Activated effector memory CD4-positive, alpha-beta T cell treated with anti-CD3 and anti-CD28 coated beads, Interleukin-2, amount 50 U/mL, for 16 hours (primary cell): ENCODE measurements around the gene BSX.

Experiments
- DNase-seq: peaks from one replicate; pipeline ENCODE4 v3.0.0-alpha.2; 2020

Gene BSX

DNA sequence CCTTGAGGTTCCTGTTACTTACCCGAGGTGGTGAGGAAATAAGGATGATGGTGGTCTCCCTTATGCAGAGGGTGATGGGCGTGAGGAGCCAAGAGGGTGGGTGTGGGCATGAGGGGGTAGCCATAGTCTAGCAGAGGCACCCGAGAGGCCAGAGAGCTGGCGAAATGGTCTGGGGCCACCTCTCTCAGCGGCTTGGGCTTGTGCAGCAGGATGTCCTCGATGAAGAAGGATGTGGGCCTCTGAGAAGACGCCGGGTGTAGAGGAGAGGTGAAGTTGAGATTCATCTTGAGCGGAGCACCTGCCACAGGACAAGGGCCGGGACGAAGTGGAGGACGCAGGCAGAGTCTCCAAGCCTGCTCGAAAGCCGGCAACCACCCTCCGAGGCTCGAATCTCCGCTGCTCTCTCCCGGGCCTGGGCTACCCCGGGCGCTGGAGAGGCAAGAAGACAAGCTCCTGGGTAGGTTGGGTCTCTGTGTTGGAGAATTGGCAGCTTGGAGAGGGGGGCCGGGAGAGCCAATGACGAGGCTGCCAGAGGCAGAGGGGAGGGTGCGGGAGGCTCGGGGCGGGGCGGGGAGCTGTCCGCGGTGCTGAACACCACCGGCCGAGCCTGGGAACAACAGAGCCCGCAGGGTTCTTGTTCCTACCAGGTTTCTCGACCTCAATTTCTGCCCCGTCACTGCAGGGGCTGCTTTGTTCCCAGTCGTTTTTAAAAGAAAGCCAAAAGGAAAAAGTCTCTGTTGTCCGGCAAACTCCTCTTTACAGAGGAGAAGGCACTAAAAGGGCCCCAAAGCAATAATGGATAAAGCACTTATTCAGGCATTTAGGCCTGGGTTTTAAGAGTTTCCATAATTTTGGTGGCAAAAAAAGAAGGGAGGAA lies at the start of gene BSX:
Gene BSX, minus strand, starts transcription at position 447 of the 877 bp plus-strand sequence. Its CDS starts 163 bp downstream, at position 284.
- peak; percentile 77 for DNase-seq

- DNase-seq, result no peak
Measured at GRCh38 chr11:123030517-123030916, 48.9 kb upstream of the BSX start.

- DNase-seq, result no peak
Measured at GRCh38 chr11:123020968-123021367, 39.3 kb upstream of the BSX start.

GRCh38 chr11:123018702-123019101 lies 37.1 kb upstream of the BSX start:
- DNase-seq, result no peak

GRCh38 chr11:123011510-123011909 lies 29.9 kb upstream of the BSX start:
- no peak for DNase-seq

DNA sequence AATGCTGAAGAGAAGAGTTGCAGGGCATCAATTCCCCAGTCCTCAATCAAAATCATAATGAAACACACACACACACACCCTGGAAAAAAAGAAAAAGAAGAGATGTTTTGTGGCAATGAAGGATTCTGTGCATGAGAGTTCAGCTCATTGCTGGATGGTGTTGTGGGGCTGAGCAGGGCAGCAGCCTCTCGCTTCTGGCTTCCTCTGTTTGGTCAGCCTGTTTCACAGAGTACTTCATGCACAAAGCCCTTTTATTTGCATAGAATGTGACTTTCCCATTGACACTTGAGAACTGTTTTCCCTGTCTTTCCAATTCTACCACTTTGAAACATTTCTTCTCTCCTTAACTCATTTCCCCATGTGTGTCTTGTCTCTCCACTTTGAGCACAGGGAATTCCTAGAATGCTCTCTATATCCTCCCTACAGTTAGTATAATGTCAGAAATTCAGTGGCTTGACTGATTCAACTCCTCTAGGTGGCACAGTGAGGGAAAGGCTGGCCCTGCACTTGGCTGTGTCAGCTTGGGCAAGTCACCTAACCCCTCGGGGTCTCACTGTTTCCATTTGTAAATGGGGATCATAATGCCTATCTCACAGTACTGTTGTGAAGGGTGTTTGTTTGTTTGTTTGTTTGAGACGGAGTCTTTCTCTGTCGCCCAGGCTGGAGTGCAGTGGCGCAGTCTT lies 25.4 kb upstream of the BSX start:
- DNase-seq, result no peak

GRCh38 chr11:123000721-123001120 lies 19.1 kb upstream of the BSX start:
- no peak for DNase-seq

GRCh38 chr11:122998727-122999366 lies 17.2 kb upstream of the BSX start:
- no peak for DNase-seq

DNA sequence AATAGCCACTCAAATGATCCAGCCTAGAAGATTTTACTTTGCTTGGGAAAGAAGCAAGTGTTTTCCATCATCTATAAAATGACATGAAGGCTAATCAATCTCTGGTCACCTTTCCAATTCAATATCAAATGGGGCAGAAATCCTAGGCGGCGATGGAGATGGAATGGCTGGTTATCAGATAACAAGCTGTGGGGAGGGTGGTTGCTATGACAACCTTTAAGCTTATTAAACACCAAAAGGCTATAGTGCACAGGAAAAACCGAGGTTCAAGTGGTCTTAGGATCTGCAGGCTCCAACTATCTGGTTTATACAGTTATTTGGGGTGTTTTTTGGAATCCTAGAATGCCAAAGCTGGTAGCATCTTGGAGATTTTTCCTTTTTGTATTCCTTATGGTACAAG lies 13.9 kb upstream of the BSX start:
- DNase-seq, result no peak

DNA sequence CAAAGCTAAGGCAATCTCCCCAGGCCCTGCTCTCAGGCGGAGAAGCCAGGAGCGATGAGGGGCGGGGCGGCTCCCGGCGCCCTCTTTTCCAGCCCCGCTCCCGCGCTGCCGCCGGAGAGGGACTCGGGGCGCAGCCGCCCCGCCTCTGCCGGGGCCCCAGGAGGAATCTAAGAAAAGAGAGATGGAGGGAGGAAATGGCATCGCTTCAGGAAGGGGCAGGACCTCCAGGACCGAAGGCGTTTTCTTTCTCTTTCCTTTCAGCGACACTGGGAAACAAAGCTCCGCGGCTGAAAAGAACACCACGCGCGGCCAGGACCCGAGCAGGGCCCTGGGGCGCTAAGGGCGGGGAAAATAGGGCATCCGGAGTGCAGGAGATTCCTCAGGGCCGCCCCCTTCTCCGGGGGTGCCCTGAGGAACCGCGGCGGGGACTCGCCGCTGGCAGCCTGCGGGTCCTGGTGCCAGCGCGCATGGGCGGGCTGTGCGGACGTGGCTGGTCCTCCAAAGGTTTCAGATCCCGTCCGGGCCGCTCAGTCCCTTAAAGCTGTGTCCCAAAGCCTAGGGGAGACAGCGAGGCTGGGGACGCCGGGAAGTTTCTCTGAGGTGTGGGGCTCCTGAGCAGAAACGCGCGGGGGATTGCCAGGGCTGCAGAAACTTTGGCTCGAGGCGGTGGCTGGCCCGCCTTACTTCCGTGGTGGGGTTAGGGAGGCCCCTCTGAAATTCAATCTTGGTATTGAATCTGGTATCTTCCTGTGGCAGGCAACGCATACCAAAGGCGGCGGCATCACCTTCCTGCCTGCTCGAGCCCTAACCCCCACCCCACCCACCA lies 2.8 kb upstream of the BSX start:
- peak; percentile 61 for DNase-seq

GRCh38 chr11:122983438-122984185 lies 2.0 kb upstream of the BSX start:
- DNase-seq, result no peak

- DNase-seq, result no peak
Measured at GRCh38 chr11:122979815-122980595, 1.6 kb downstream of the BSX start.

- DNase-seq, result no peak
Measured at GRCh38 chr11:122979103-122979814, 2.4 kb downstream of the BSX start.

DNA sequence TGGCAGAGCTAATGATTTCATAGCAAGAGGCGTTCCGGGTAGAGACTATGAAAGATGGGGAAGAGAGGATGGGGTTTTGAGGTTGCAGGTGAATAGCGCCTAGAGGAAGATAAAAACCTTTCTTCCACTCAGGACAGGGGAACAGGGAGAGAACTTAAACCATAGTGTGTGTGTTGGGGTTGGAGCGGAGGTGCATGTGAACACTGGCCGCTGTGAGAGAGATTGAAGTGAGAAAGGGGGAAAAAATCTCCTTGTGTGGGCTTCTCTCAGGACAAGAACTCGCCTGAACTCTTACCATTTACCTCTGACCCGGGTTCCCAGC lies 3.4 kb downstream of the BSX start:
- DNase-seq, result no peak

GRCh38 chr11:122977470-122978298 lies 4.0 kb downstream of the BSX start:
- peak; percentile 61 for DNase-seq

GRCh38 chr11:122976734-122977469 lies 4.7 kb downstream of the BSX start:
- no peak for DNase-seq

GRCh38 chr11:122976061-122976733 lies 5.4 kb downstream of the BSX start:
- no peak for DNase-seq

GRCh38 chr11:122963961-122964360 lies 17.7 kb downstream of the BSX start:
- no peak for DNase-seq
